K562 (cell line): ENCODE measurements around the gene LUC7L3. TPM values are rescaled to one million over a fixed set of nuclear protein-coding genes. Genes with fewer than 3 reads are reported as not detected.

Experiments
- ATAC-seq: fragments of 200-7000 bp; cut with Tn5 transposase; 3 replicates; pipeline ENCODE4 v1.9.1; 2020; ENCODE audit warnings: moderate library complexity
- BruUV-seq: library from RNA; stranded (reverse); fragments of 400-500 nt; replicated peaks from 2 replicates; lab custom pipeline; 2021; lab: Mats Ljungman, UMichigan
- CTCF ChIA-PET: fragments of 300-600 bp; formaldehyde crosslinking; extraction: SDS; loops from one replicate; lab custom pipeline; 2021; ENCODE audit warnings: low intra/inter-chr PET ratio; lab: Yijun Ruan, JAX
- POLR2A ChIA-PET: fragments of 300-600, 350-650 bp; sonication (Branson Sonifier 250); formaldehyde crosslinking; extraction: SDS; loops from one replicate; lab custom pipeline; 2021; ENCODE audit warnings: antibody characterized with exemption, inconsistent platforms; lab: Yijun Ruan, JAX
- DNase-seq, 4 experiments: peaks; one replicate each; pipeline versions ENCODE4 v3.0.0 to v3.0.0-alpha.2; 2011 to 2018; ENCODE audit warnings: low spot score in 3 of 4, mixed read lengths in 3 of 4; ENCODE audit errors: extremely low read depth in 1 of 4
- FAIRE-seq: peaks from 2 replicates; lab custom pipeline; 2011; peaks lifted over from hg19 to GRCh38; lab: Jason Lieb, UNC
- H2AFZ ChIP-seq: 2 replicates; pipeline ENCODE4 v1.6.0; 2011; ENCODE audit warnings: low read depth, low read length, control low read depth, inconsistent platforms
- H3K27ac ChIP-seq: fragments of 200-600 bp; 3 replicates; pipeline ENCODE4 v1.8.0; 2011; ENCODE audit warnings: low read depth, mild to moderate bottlenecking, control low read depth, inconsistent platforms, low read length, moderate library complexity, mixed read lengths; ENCODE audit errors: extremely low read depth
- H3K27me3 ChIP-seq, 2 experiments: fragments of 300-600 bp in 1 of 2; 2 replicates in 1 of 2; 3 replicates in 1 of 2; pipeline versions ENCODE4 v1.6.0 to v1.8.0; 2011; ENCODE audit warnings: inconsistent platforms in 2 of 2, low read length in 2 of 2, mild to moderate bottlenecking in 1 of 2, mixed read lengths in 1 of 2, moderate library complexity in 1 of 2; ENCODE audit not compliant: control insufficient read depth in 2 of 2, insufficient read depth in 2 of 2
- H3K36me3 ChIP-seq: fragments of 300-600 bp; 3 replicates; pipeline ENCODE4 v1.8.0; 2011; ENCODE audit warnings: mild to moderate bottlenecking, low read length, inconsistent platforms; ENCODE audit not compliant: control insufficient read depth, insufficient read depth
- H3K4me1 ChIP-seq, 2 experiments: fragments of 200-600 bp in 1 of 2; replicated peaks in 1 of 2; 2 replicates in 1 of 2; 3 replicates in 1 of 2; pipeline versions ENCODE4 v1.5.1 to v1.8.0; 2011; ENCODE audit warnings: inconsistent platforms in 2 of 2, low read length in 2 of 2, mild to moderate bottlenecking in 1 of 2, mixed read lengths in 1 of 2, moderate library complexity in 1 of 2; ENCODE audit not compliant: control insufficient read depth in 2 of 2, insufficient read depth in 2 of 2
- H3K4me2 ChIP-seq: 2 replicates; pipeline ENCODE4 v1.6.1; 2011; ENCODE audit warnings: low read length, control low read depth, inconsistent platforms, mixed read lengths; ENCODE audit not compliant: insufficient read depth
- H3K4me3 ChIP-seq: fragments of 200-600 bp; sonication (generic), shearing (Covaris generic); 2 replicates; pipeline ENCODE4 v1.5.1; 2016; ENCODE audit warnings: control low read depth, inconsistent platforms
- H3K79me2 ChIP-seq: fragments of 200-600 bp; 3 replicates; pipeline ENCODE4 v1.8.0; 2011; ENCODE audit warnings: low read length, inconsistent platforms; ENCODE audit not compliant: control insufficient read depth, insufficient read depth
- H3K9ac ChIP-seq, 2 experiments: 2 replicates each; pipeline versions ENCODE4 v1.6.0 to v1.6.1; 2011; ENCODE audit warnings: low read depth in 2 of 2, low read length in 2 of 2, control low read depth in 1 of 2, inconsistent platforms in 1 of 2, mild to moderate bottlenecking in 1 of 2, mixed read lengths in 1 of 2; ENCODE audit not compliant: insufficient read depth in 1 of 2
- H3K9me1 ChIP-seq: one replicate; pipeline ENCODE4 v1.6.0; 2011; ENCODE audit warnings: inconsistent platforms, mild to moderate bottlenecking, low read length, moderate library complexity; ENCODE audit not compliant: control insufficient read depth, insufficient read depth
- H3K9me3 ChIP-seq: replicated peaks from 2 replicates; pipeline ENCODE4 v1.5.1; 2011; ENCODE audit warnings: low read depth, low read length, inconsistent platforms; ENCODE audit not compliant: control insufficient read depth, insufficient read depth
- H4K20me1 ChIP-seq: replicated peaks from 2 replicates; pipeline ENCODE4 v1.6.1; 2011; ENCODE audit warnings: low read length, inconsistent platforms, mixed read lengths; ENCODE audit not compliant: control insufficient read depth, insufficient read depth
- MCM2 ChIP-seq: fragments of 450-650 bp; IDR thresholded peaks from 2 replicates; pipeline ENCODE4 v1.6.1; 2017; ENCODE audit warnings: low read depth, mild to moderate bottlenecking
- WGBS: fragments of 100-300 bp; shearing (Covaris generic); methylation state at CpG from one replicate; pipeline ENCODE4 v1.1.6; 2016; ENCODE audit warnings: low coverage, mixed read lengths; ENCODE audit not compliant: insufficient coverage; ENCODE audit errors: missing lambda C conversion rate; 5-methylcytosine and 5-hydroxymethylcytosine counted together
- in situ Hi-C: fragments of 300-500 bp; cut with MboI; formaldehyde crosslinking; loops from 4 replicates; pipeline ENCODE4 v1.15.0; 2018; ENCODE audit warnings: inconsistent platforms, mixed read lengths
- intact Hi-C: fragments of 100-400 bp; cut with micrococcal nuclease; formaldehyde crosslinking; loops from 2 replicates; pipeline ENCODE4 v1.14.2; 2022
- polyA plus RNA-seq, 8 experiments: library from polyadenylated mRNA; depleted of rRNA in 4 of 8; stranded (reverse) in 5 of 8; unstranded in 3 of 8; fragments of >200 nt; fragmentation: Nextera tagmentation in 2 of 8; fragmentation: Illumina TruSeq in 1 of 8; extraction: Ambion mirVana in 2 of 8; extraction: Trizol in 1 of 8; gene quantifications; 2 replicates each; pipeline versions ENCODE4 v1.2.1 to v1.2.3, GENCODE V29; 2011 to 2014; ENCODE audit warnings: inconsistent platforms in 1 of 8, missing spikeins in 1 of 8
- total RNA-seq, 7 experiments: library from RNA; depleted of rRNA in 6 of 7; stranded (reverse); fragments of >200 nt in 6 of 7; fragmentation: Illumina TruSeq in 2 of 7; extraction: Trizol in 2 of 7; gene quantifications; 2 replicates each; pipeline versions ENCODE4 v1.2.1 to v1.2.3, GENCODE V29; 2011 to 2021; ENCODE audit warnings: low replicate concordance in 1 of 7
- TF ChIP-seq, protein P1 (sequence below): fragments of 250-450 bp; sonication (Bioruptor Pico); IDR thresholded peaks from 2 replicates; pipeline ENCODE4 v1.8.0; 2021; ENCODE audit warnings: moderate library complexity, mild to moderate bottlenecking, inconsistent platforms

LUC7L3 gene
- total and polyA plus RNA-seq, 9 of the 15 experiments (the other 6 are each of a cell fraction or from before 2014, with no cell fraction given) = 80.8 to 284 (median 127) TPM

DNA sequence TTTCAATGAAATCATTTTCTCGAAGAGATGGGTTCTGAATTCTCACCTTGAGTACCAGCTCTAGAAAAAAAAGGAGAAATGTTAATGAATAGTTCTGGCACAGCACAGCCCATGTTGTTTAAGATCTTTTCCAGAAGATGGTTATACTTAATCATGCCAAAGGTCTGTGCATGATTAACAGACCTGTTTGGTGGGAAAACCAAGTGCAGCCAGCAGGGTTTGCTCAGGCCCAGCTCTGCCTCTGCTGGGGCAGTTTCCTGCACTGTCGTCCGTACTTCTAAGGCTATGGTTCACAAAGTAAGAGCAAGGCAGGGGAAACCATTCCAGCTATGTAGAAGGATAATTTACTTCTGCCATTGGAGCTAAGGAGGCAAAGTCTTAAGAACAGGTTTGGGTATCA lies 22.3 kb upstream of the LUC7L3 start:
- in situ Hi-C loops (no loop called here), intact Hi-C loops (loop anchor here (5.0 kb wide), 2 partner anchors 70 to 215 kb away; no protein-coding TSS in a partner anchor)
- POLR2A ChIA-PET = interaction anchor here (0.7 kb wide), 1 partner anchor 10 kb away, joined by 4 read pairs; no protein-coding TSS in a partner anchor
- H3K9me3 ChIP-seq = no peaks in the 10 kb centered on the region
- H3K4me1 ChIP-seq = no peaks in the 10 kb centered on the region
- BruUV-seq = no TSS peak
- ATAC-seq (no peak), FAIRE-seq (no peak), DNase-seq (no peak)
- no peaks in the 10 kb centered on the region for H3K27me3 ChIP-seq
- TF ChIP-seq MCM2 = no peak
- TF ChIP-seq, protein P1, sequence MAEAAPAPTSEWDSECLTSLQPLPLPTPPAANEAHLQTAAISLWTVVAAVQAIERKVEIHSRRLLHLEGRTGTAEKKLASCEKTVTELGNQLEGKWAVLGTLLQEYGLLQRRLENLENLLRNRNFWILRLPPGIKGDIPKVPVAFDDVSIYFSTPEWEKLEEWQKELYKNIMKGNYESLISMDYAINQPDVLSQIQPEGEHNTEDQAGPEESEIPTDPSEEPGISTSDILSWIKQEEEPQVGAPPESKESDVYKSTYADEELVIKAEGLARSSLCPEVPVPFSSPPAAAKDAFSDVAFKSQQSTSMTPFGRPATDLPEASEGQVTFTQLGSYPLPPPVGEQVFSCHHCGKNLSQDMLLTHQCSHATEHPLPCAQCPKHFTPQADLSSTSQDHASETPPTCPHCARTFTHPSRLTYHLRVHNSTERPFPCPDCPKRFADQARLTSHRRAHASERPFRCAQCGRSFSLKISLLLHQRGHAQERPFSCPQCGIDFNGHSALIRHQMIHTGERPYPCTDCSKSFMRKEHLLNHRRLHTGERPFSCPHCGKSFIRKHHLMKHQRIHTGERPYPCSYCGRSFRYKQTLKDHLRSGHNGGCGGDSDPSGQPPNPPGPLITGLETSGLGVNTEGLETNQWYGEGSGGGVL (CRISPR knock-in tag) = no peak
- no peak overlapping the region; the same call in 2 of the 3 replicates for H3K27ac ChIP-seq
- H3K4me3 ChIP-seq = no peak overlapping the region
- H3K9me1 ChIP-seq = no peaks in the 10 kb centered on the region
- H3K9ac ChIP-seq = no peak overlapping the region
- CTCF ChIA-PET = no interaction called here
- no peak overlapping the region for H3K4me2 ChIP-seq
- no peaks in the 10 kb centered on the region for H4K20me1 ChIP-seq
- 0 out of 3 replicates have a peak, but pooled peaks cover 8% of the 10 kb centered on the region for H3K79me2 ChIP-seq
- H3K36me3 ChIP-seq = peaks cover 84% of the 10 kb centered on the region
- WGBS = 94% methylated on average over 3 of the region's 3 CpGs
- no peak overlapping the region for H2AFZ ChIP-seq
